ENCODE measurements around the gene ATF6.

DNA sequence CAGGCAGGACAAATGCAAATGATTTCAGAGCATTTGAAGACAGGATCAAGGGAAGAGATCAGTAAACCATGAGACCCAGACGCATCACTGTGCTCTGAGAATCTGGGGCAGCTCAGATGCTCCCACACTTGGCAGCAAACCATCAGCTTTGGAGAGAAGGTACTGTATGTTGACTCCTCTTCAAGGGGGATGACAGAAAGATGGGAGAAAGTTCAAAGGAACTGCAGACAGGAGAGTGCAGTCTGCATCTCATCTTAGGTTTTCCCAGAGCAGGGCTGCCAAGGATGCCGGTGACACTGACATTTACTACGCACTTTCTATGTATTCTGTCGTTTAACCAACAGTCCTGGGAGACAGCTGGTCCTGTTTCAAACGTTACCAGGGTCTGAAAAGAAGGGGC, 221.8 kb downstream of the ATF6 start:
- TF ChIP-seq ZNF274 (IDR thresholded peaks at IDR 0.05; ENCODE audit: low read depth, low read length): no peak
- TF ChIP-seq YY1 (IDR thresholded peaks at IDR 0.05; ENCODE audit: insufficient read depth, insufficient read length): no peak
